Loucy (cell line): ENCODE measurements around the gene RGL3.

Experiments
- CTCF ChIP-seq: fragments of 200-600 bp; sonication (generic); conservative IDR thresholded peaks from 2 replicates; pipeline ENCODE4 v1.5.1; 2014; ENCODE audit warnings: mild to moderate bottlenecking, antibody characterized with exemption, low read length
- EZH2phosphoT487 ChIP-seq: fragments of 200-600 bp; IDR thresholded peaks from 2 replicates; pipeline ENCODE4 v1.6.1; 2018; ENCODE audit warnings: antibody characterized with exemption, mild to moderate bottlenecking, moderate library complexity, borderline replicate concordance

DNA sequence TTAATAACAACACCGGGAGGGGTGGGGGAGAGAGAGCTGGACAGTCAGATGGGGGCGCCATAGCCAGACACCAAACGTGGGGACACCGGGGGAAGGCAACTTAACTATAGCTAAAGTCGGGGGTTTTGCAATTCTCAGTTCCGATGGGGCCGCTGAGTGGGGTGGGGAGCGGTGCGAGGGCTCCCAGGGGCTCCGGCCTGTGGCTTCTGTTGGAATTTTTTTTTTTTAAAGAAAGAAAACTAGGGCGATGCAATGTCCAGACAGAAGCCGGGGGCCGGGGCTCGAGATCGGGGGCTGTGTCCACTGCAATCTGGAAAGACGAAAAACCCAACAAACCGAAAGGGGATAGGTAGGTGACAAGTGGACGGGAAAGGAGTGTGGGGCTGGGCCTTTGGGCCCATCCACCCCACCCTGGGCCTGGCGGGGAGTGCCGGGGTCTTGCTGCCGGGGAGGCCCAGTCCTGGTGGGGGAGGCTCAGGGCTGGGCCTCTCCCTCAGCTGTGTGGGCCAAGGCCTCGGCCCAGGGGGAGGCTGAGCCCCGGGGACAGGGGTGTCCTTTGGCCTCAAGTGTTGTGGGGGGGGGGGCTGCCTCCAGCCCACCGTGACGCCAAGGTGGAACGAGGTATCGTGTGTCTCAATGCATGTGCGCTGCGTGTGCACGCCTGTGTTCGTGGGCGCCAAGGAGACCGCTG, 33.7 kb upstream of the RGL3 start:
- TF ChIP-seq CTCF, result peak; percentile 54
- no peak for TF ChIP-seq EZH2phosphoT487
